GM12801 (cell line): ENCODE data around the gene COL9A3.

Experiments
- TF ChIP-seq, protein P1 (sequence below): IDR thresholded peaks from one replicate; pipeline ENCODE4 v1.5.1; 2011; ENCODE audit warnings: control low read depth; ENCODE audit not compliant: insufficient read length; ENCODE audit errors: extremely low read depth

Gene COL9A3

GRCh38 chr20:62780696-62781095, 36.2 kb upstream of the COL9A3 start:
- TF ChIP-seq, protein P1, sequence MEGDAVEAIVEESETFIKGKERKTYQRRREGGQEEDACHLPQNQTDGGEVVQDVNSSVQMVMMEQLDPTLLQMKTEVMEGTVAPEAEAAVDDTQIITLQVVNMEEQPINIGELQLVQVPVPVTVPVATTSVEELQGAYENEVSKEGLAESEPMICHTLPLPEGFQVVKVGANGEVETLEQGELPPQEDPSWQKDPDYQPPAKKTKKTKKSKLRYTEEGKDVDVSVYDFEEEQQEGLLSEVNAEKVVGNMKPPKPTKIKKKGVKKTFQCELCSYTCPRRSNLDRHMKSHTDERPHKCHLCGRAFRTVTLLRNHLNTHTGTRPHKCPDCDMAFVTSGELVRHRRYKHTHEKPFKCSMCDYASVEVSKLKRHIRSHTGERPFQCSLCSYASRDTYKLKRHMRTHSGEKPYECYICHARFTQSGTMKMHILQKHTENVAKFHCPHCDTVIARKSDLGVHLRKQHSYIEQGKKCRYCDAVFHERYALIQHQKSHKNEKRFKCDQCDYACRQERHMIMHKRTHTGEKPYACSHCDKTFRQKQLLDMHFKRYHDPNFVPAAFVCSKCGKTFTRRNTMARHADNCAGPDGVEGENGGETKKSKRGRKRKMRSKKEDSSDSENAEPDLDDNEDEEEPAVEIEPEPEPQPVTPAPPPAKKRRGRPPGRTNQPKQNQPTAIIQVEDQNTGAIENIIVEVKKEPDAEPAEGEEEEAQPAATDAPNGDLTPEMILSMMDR: no peak

DNA sequence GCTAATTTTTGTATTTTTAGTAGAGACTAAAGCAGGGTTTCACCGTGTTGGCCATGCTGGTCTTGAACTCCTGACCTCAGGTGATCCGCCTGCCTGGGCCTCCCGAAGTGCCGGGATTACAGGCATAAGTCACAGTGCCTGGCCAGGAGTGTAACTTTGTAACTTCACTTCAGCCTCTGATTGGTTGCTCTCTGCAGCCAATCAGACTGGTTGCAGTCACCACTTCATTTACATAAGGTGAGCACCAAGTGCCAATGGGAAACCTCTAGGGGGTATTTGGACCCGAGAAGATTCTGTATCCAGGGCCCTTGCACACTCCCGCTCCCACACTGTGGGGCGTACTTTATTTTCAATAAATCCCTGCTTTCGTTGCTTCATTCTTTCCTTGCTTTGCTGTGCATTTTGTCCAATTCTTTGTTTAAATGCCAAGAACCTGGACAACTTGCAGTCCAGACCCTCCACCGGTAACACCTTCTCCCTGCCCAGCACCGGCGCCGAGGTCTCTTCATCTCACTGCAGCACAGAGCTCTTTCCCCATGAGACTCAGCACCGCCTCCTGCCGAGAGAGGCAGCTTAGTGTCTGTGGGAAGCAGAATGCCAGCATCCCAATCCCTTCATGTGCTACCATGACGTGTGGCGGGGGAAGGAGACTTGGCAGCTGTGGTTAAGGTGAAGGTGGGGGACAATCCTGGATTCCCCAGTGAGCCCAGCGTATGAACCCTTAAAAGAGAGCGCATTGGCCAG, 34.5 kb upstream of the COL9A3 start:
- TF ChIP-seq, protein P1: no peak

GRCh38 chr20:62782893-62783278, 34.0 kb upstream of the COL9A3 start:
- TF ChIP-seq, protein P1: no peak

DNA sequence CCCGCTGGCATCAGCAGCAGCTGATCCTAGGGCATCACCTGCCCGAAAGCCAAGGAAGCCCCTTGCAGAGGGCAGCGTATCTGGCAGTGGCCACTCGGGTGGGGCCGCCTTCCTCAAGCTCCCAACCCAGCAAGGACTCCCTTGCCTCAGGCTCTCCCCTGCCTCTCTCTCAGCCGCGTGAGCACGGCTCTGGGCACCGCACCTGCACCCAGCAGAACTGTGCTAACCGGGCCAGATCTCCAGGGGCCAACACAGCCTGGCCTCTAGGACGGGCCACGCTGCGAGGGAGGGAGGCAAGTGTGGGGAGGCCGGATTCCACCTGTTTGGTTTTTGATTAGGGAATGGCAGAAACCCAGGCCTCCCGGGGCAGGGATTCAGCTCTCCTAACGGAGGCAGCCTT, 32.4 kb upstream of the COL9A3 start:
- TF ChIP-seq, protein P1: no peak

DNA sequence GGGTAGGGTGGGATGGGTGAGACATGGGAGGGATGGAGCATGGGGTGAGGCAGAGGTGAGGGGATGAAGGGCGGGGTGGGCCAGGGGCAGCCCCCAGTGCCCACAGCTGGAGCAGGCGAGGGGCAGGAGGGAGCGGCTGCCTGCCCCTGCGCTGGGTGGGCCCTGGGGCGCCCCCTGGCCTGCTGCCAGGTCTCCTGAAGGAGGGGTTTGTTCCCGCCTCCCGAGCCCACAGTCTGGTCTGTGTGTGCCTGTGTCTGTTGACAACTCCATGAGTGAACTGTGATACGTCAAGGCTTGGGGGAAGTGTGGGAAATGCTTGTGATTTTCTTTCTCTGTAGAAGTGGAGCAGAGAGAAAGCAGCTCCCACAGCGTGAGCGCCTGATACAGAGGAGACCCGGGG, 31.5 kb upstream of the COL9A3 start:
- TF ChIP-seq, protein P1: no peak

DNA sequence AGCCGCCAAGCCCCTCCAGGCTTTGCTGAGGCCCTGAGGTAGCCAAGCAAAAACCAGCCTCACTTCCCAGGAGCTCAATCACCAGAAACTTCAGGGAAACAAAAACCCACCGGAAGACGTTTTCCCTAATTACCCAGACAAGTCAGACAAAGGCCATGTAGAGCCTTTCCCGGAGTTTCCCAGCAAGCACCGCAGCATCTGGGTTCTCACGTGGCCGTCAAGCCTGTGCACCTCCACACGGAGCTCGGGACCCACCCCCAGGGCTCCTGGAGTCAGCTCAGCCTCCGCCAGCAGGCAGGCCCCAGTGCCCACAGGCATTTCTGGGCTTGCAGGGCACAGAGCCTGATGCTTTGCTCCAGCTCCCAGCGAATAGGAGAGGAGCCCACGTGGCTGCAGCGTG, 30.7 kb upstream of the COL9A3 start:
- TF ChIP-seq, protein P1: no peak

GRCh38 chr20:62787321-62787720, 29.5 kb upstream of the COL9A3 start:
- TF ChIP-seq, protein P1: no peak
